H9 (cell line): ENCODE data around the gene TAF5L. TPM values are rescaled to one million over a fixed set of nuclear protein-coding genes. Genes with fewer than 3 reads are reported as not detected.

Source experiments
- DNase-seq: peaks from one replicate; pipeline ENCODE4 v3.0.0-alpha.2; 2017
- H2AFZ ChIP-seq: one replicate; pipeline ENCODE4 v1.6.1; 2013; ENCODE audit warnings: mild to moderate bottlenecking, low read length, control low read depth, moderate library complexity
- H2AK5ac ChIP-seq: 2 replicates; pipeline ENCODE4 v1.6.1; 2013; ENCODE audit warnings: low read length, control low read depth, mixed read lengths; ENCODE audit not compliant: insufficient read length
- H2BK120ac ChIP-seq: one replicate; pipeline ENCODE4 v1.6.1; 2013; ENCODE audit warnings: low read depth, mild to moderate bottlenecking, low read length, control low read depth, inconsistent platforms; ENCODE audit not compliant: poor library complexity, severe bottlenecking
- H2BK12ac ChIP-seq: 2 replicates; pipeline ENCODE4 v1.6.1; 2013; ENCODE audit warnings: low read length, control low read depth, mixed read lengths, low read depth; ENCODE audit not compliant: insufficient read length
- H2BK15ac ChIP-seq: 2 replicates; pipeline ENCODE4 v1.6.1; 2013; ENCODE audit warnings: low read depth, low read length, control low read depth
- H2BK20ac ChIP-seq: one replicate; pipeline ENCODE4 v1.6.1; 2013; ENCODE audit warnings: low read depth, mild to moderate bottlenecking, low read length, control low read depth, inconsistent platforms; ENCODE audit not compliant: poor library complexity, severe bottlenecking
- H2BK5ac ChIP-seq: 2 replicates; pipeline ENCODE4 v1.6.1; 2013; ENCODE audit warnings: low read length, control low read depth, mixed read lengths; ENCODE audit not compliant: insufficient read length
- H3K14ac ChIP-seq: 2 replicates; pipeline ENCODE4 v1.6.1; 2013; ENCODE audit warnings: low read length, control low read depth; ENCODE audit not compliant: insufficient read depth
- H3K18ac ChIP-seq: 2 replicates; pipeline ENCODE4 v1.6.1; 2013; ENCODE audit warnings: low read depth, mild to moderate bottlenecking, mixed read lengths, low read length, control low read depth; ENCODE audit not compliant: insufficient read length
- H3K23ac ChIP-seq: 2 replicates; pipeline ENCODE4 v1.6.1; 2013; ENCODE audit warnings: low read length, control low read depth, mixed read lengths, low read depth; ENCODE audit not compliant: insufficient read length
- H3K23me2 ChIP-seq: 2 replicates; pipeline ENCODE4 v1.6.1; 2013; ENCODE audit warnings: low read depth, mild to moderate bottlenecking, mixed read lengths, low read length, control low read depth; ENCODE audit not compliant: insufficient read length, poor library complexity, severe bottlenecking
- H3K27ac ChIP-seq: 2 replicates; pipeline ENCODE4 v1.5.1; 2013; ENCODE audit warnings: low read length, control low read depth, mixed read lengths, low read depth; ENCODE audit not compliant: insufficient read length
- H3K27me3 ChIP-seq: 2 replicates; pipeline ENCODE4 v1.6.1; 2013; ENCODE audit warnings: low read length, control low read depth, inconsistent platforms; ENCODE audit not compliant: insufficient read depth
- H3K4ac ChIP-seq: 2 replicates; pipeline ENCODE4 v1.6.1; 2013; ENCODE audit warnings: low read depth, mild to moderate bottlenecking, control low read depth, inconsistent platforms, low read length, moderate library complexity
- H3K4me1 ChIP-seq: 2 replicates; pipeline ENCODE4 v1.6.1; 2013; ENCODE audit warnings: low read length, control low read depth, inconsistent platforms; ENCODE audit not compliant: insufficient read depth
- H3K4me2 ChIP-seq: 2 replicates; pipeline ENCODE4 v1.6.1; 2013; ENCODE audit warnings: low read length, control low read depth, mixed read lengths; ENCODE audit not compliant: insufficient read length, insufficient read depth
- H3K56ac ChIP-seq: 2 replicates; pipeline ENCODE4 v1.6.1; 2013; ENCODE audit warnings: low read depth, mild to moderate bottlenecking, mixed read lengths, low read length, control low read depth; ENCODE audit not compliant: insufficient read length
- H3K79me1 ChIP-seq: 2 replicates; pipeline ENCODE4 v1.6.1; 2013; ENCODE audit warnings: low read depth, mild to moderate bottlenecking, moderate library complexity, low read length, control low read depth, inconsistent platforms; ENCODE audit not compliant: insufficient read depth, poor library complexity, severe bottlenecking
- H3K79me2 ChIP-seq: 2 replicates; pipeline ENCODE4 v1.6.1; 2013; ENCODE audit warnings: low read length, control low read depth, inconsistent platforms; ENCODE audit not compliant: insufficient read depth
- H3K9ac ChIP-seq: 2 replicates; pipeline ENCODE4 v1.6.1; 2013; ENCODE audit warnings: low read length, control low read depth, mixed read lengths; ENCODE audit not compliant: insufficient read length; ENCODE audit errors: extremely low read depth
- H3K9me3 ChIP-seq: one replicate; pipeline ENCODE4 v1.6.1; 2013; ENCODE audit warnings: low read depth, low read length, inconsistent platforms; ENCODE audit not compliant: control insufficient read depth
- H3T11ph ChIP-seq: one replicate; pipeline ENCODE4 v1.6.1; 2013; ENCODE audit warnings: mild to moderate bottlenecking, low read length, control low read depth, inconsistent platforms
- H4K20me1 ChIP-seq: one replicate; pipeline ENCODE4 v1.6.1; 2013; ENCODE audit not compliant: control insufficient read depth, insufficient read length, insufficient read depth
- H4K5ac ChIP-seq: 2 replicates; pipeline ENCODE4 v1.6.1; 2013; ENCODE audit warnings: low read depth, mild to moderate bottlenecking, mixed read lengths, low read length, control low read depth; ENCODE audit not compliant: insufficient read length
- H4K8ac ChIP-seq: replicated peaks from 2 replicates; pipeline ENCODE4 v1.6.1; 2013; ENCODE audit warnings: low read length, control low read depth, mixed read lengths, low read depth; ENCODE audit not compliant: insufficient read length
- H4K91ac ChIP-seq: 2 replicates; pipeline ENCODE4 v1.6.1; 2013; ENCODE audit warnings: low read depth, mild to moderate bottlenecking, moderate library complexity, mixed read lengths, low read length, control low read depth; ENCODE audit not compliant: insufficient read length
- H3K27ac Mint-ChIP-seq, 3 experiments: 2 replicates in 2 of 3; 3 replicates in 1 of 3; pipeline ENCODE4 v1.8.0; 2020 to 2021; ENCODE audit warnings: mixed read lengths in 3 of 3, mild to moderate bottlenecking in 1 of 3, moderate library complexity in 1 of 3
- H3K27me3 Mint-ChIP-seq: 2 replicates; pipeline ENCODE4 v1.8.0; 2021; ENCODE audit warnings: low read depth, mild to moderate bottlenecking, moderate library complexity, mixed read lengths
- H3K36me3 Mint-ChIP-seq, 3 experiments: 2 replicates in 2 of 3; 3 replicates in 1 of 3; pipeline ENCODE4 v1.8.0; 2020 to 2021; ENCODE audit warnings: low read depth in 3 of 3, mixed read lengths in 3 of 3; ENCODE audit not compliant: insufficient read depth in 1 of 3
- H3K4me1 Mint-ChIP-seq, 2 experiments: 2 replicates each; pipeline ENCODE4 v1.8.0; 2020; ENCODE audit warnings: mixed read lengths in 2 of 2
- H3K4me3 Mint-ChIP-seq, 2 experiments: 2 replicates in 1 of 2; 3 replicates in 1 of 2; pipeline ENCODE4 v1.8.0; 2020 to 2021; ENCODE audit warnings: mild to moderate bottlenecking in 2 of 2, mixed read lengths in 2 of 2, moderate library complexity in 1 of 2
- H3K9me3 Mint-ChIP-seq, 2 experiments: 2 replicates in 1 of 2; 3 replicates in 1 of 2; pipeline ENCODE4 v1.8.0; 2020; ENCODE audit warnings: mild to moderate bottlenecking in 2 of 2, mixed read lengths in 2 of 2, moderate library complexity in 1 of 2
- WGBS: extraction: QIAGEN DNeasy Blood & Tissue Kit; methylation state at CpG from one replicate; pipeline ENCODE4 v1.1.7; 2013; ENCODE audit warnings: missing lambda C conversion rate, low lambda C conversion rate, mixed read lengths; ENCODE audit not compliant: insufficient read length; ENCODE audit errors: extremely low coverage; 5-methylcytosine and 5-hydroxymethylcytosine counted together
- total RNA-seq: library from RNA; stranded (reverse); gene quantifications from 2 replicates; pipeline ENCODE4 v1.2.1, GENCODE V29; 2021
- TF ChIP-seq, protein P1 (sequence below): fragments of 200-600 bp; sonication (generic); conservative IDR thresholded peaks from 3 replicates; pipeline ENCODE4 v1.8.0; 2021; ENCODE audit warnings: antibody characterized with exemption, mild to moderate bottlenecking

Gene TAF5L
- total RNA-seq, 1 experiment from 2014 or later: 30.3 TPM

DNA sequence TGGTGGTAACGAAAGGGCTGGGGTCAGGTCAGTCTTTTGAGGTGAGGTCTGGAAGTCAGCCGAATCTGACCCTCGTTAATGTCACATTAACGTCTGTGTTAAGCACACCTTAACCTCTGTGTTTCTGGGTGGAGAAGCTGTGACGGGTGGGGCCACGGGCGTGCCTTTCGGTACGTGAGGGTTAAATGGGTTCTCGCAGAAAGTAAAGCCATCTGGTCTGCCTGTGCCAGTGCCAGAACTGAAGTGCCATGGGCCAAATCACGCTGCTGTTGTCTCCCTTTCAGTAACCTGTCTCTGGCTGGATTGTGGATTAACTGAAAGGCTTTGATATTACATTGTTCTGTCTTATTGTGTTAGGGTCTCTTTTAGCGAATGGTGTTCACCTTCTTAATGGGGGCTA, 14.5 kb upstream of the TAF5L start:
- no peak overlapping the region for H3K14ac ChIP-seq
- no peak overlapping the region for H2BK12ac ChIP-seq
- H4K20me1 ChIP-seq: peaks cover 2% of the 10 kb centered on the region
- Mint-ChIP-seq H3K4me1 (no peaks in the 10 kb centered on the region), H3K27ac (0 out of 7 replicates have a peak overlapping the region, but pooled peaks of 1 of the 3 experiments have one; percentile 2), H3K27me3 (no peaks in the 10 kb centered on the region), H3K4me3 (no peak overlapping the region), H3K9me3 (no peaks in the 10 kb centered on the region), H3K36me3 (peaks cover 49 to 89% (median 62%) of the 10 kb centered on the region in 3 experiments)
- H3K23ac ChIP-seq: no peak overlapping the region
- H2AK5ac ChIP-seq: no peak overlapping the region
- no peak overlapping the region for H4K8ac ChIP-seq
- no peak overlapping the region for H2BK120ac ChIP-seq
- H2BK15ac ChIP-seq: no peak overlapping the region
- H3K79me1 ChIP-seq: peaks cover 7% of the 10 kb centered on the region
- no peak overlapping the region for H3K27ac ChIP-seq
- H3K9me3 ChIP-seq: no peaks in the 10 kb centered on the region
- H3K27me3 ChIP-seq: no peaks in the 10 kb centered on the region
- no peak overlapping the region for H3K9ac ChIP-seq
- H2BK5ac ChIP-seq: no peak overlapping the region
- H3K79me2 ChIP-seq: peaks cover 7% of the 10 kb centered on the region; the same call in 1 of the 2 replicates
- H3K23me2 ChIP-seq: no peaks in the 10 kb centered on the region
- no CpG with 5 or more reads among the region's 12 CpGs for WGBS
- H3K4me2 ChIP-seq: no peak overlapping the region
- no peak overlapping the region for H2AFZ ChIP-seq
- no peak overlapping the region for H3T11ph ChIP-seq
- TF ChIP-seq, protein P1, sequence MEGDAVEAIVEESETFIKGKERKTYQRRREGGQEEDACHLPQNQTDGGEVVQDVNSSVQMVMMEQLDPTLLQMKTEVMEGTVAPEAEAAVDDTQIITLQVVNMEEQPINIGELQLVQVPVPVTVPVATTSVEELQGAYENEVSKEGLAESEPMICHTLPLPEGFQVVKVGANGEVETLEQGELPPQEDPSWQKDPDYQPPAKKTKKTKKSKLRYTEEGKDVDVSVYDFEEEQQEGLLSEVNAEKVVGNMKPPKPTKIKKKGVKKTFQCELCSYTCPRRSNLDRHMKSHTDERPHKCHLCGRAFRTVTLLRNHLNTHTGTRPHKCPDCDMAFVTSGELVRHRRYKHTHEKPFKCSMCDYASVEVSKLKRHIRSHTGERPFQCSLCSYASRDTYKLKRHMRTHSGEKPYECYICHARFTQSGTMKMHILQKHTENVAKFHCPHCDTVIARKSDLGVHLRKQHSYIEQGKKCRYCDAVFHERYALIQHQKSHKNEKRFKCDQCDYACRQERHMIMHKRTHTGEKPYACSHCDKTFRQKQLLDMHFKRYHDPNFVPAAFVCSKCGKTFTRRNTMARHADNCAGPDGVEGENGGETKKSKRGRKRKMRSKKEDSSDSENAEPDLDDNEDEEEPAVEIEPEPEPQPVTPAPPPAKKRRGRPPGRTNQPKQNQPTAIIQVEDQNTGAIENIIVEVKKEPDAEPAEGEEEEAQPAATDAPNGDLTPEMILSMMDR: no peak
- DNase-seq: no peak
- no peak overlapping the region for H3K56ac ChIP-seq
- H3K18ac ChIP-seq: no peak overlapping the region
- H3K4me1 ChIP-seq: no peaks in the 10 kb centered on the region
- no peak overlapping the region for H3K4ac ChIP-seq
- H4K91ac ChIP-seq: no peak overlapping the region
- no peak overlapping the region for H4K5ac ChIP-seq
- no peak overlapping the region for H2BK20ac ChIP-seq
